HepG2 (cell line): Measurements from ENCODE around the gene H3-3A. TPM values are rescaled to one million over a fixed set of nuclear protein-coding genes. Genes with fewer than 3 reads are reported as not detected.

Source experiments
- AFF4 ChIP-seq: sonication (generic); formaldehyde crosslinking; IDR thresholded peaks from 2 replicates; pipeline ENCODE4 v1.4.0; 2020; ENCODE audit warnings: missing genetic modification reagents
- AHR ChIP-seq: IDR thresholded peaks from 2 replicates; pipeline ENCODE4 v1.6.1; 2018; ENCODE audit warnings: missing genetic modification reagents, missing compliant biosample characterization
- BORCS8-MEF2B ChIP-seq: sonication (generic); formaldehyde crosslinking; IDR thresholded peaks from 2 replicates; pipeline ENCODE4 v1.8.0; 2022; ENCODE audit warnings: mild to moderate bottlenecking, missing genetic modification reagents
- FIP1L1 ChIP-seq: fragments of 200-400 bp; formaldehyde crosslinking; IDR thresholded peaks from 2 replicates; pipeline ENCODE4 v1.6.1; 2018; ENCODE audit warnings: low read depth, mild to moderate bottlenecking, low read length, moderate library complexity, borderline replicate concordance; ENCODE audit not compliant: insufficient read depth
- HCFC1 ChIP-seq: fragments of 150-350 bp; IDR thresholded peaks from 2 replicates; pipeline ENCODE4 v1.6.1; 2014; ENCODE audit warnings: low read depth, low read length
- MXD4 ChIP-seq: IDR thresholded peaks from 2 replicates; pipeline ENCODE4 v1.6.1; 2016; ENCODE audit warnings: mild to moderate bottlenecking, missing biosample characterization, missing genetic modification reagents
- POGZ ChIP-seq: sonication (generic); formaldehyde crosslinking; IDR thresholded peaks from 2 replicates; pipeline ENCODE4 v1.4.0; 2020; ENCODE audit warnings: mild to moderate bottlenecking, missing genetic modification reagents
- STAT5B ChIP-seq: sonication (generic); formaldehyde crosslinking; IDR thresholded peaks from 2 replicates; pipeline ENCODE4 v1.4.0; 2020; ENCODE audit warnings: missing genetic modification reagents
- THAP7 ChIP-seq: sonication (generic); formaldehyde crosslinking; IDR thresholded peaks from 2 replicates; pipeline ENCODE4 v1.8.1; 2023; ENCODE audit warnings: mild to moderate bottlenecking, missing genetic modification reagents
- TSC22D2 ChIP-seq: sonication (generic); formaldehyde crosslinking; IDR thresholded peaks from 2 replicates; pipeline ENCODE4 v1.5.1; 2020; ENCODE audit warnings: missing genetic modification reagents, mild to moderate bottlenecking, borderline replicate concordance
- ZBTB25 ChIP-seq: IDR thresholded peaks from 2 replicates; pipeline ENCODE4 v1.6.1; 2018; ENCODE audit warnings: missing genetic modification reagents
- ZNF333 ChIP-seq: sonication (generic); formaldehyde crosslinking; IDR thresholded peaks from 2 replicates; pipeline ENCODE4 v1.4.0; 2020; ENCODE audit warnings: mild to moderate bottlenecking, missing genetic modification reagents, borderline replicate concordance
- ZNF768 ChIP-seq: sonication (generic); formaldehyde crosslinking; IDR thresholded peaks from 2 replicates; pipeline ENCODE4 v1.4.0; 2020; ENCODE audit warnings: missing genetic modification reagents
- ZNF776 ChIP-seq: sonication (generic); formaldehyde crosslinking; IDR thresholded peaks from 2 replicates; pipeline ENCODE4 v1.4.0; 2020; ENCODE audit warnings: mild to moderate bottlenecking, missing genetic modification reagents
- ZNF790 ChIP-seq: sonication (generic); formaldehyde crosslinking; IDR thresholded peaks from 2 replicates; pipeline ENCODE4 v1.8.0; 2022; ENCODE audit warnings: missing genetic modification reagents, mild to moderate bottlenecking, borderline replicate concordance
- ZNF850 ChIP-seq: sonication (generic); formaldehyde crosslinking; conservative IDR thresholded peaks from 2 replicates; pipeline ENCODE4 v1.9.0; 2021; ENCODE audit warnings: mild to moderate bottlenecking, missing genetic modification reagents
- polyA plus RNA-seq, 8 experiments: library from polyadenylated mRNA; depleted of rRNA in 3 of 8; stranded (reverse) in 7 of 8; unstranded in 1 of 8; fragments of >200 nt; fragmentation: Illumina TruSeq in 4 of 8; extraction: Trizol in 4 of 8; gene quantifications; 2 replicates each; pipeline versions ENCODE4 v1.2.1 to v1.2.3, GENCODE V29; 2011 to 2016; ENCODE audit warnings: low read depth in 4 of 8, missing spikeins in 1 of 8, mixed read lengths in 1 of 8; ENCODE audit not compliant: insufficient read depth in 1 of 8
- total RNA-seq, 5 experiments: library from RNA; depleted of rRNA; stranded (reverse); fragments of >200 nt; fragmentation: Illumina TruSeq; extraction: Trizol; gene quantifications; 2 replicates each; pipeline ENCODE4 v1.2.3, GENCODE V29; 2016; ENCODE audit warnings: low read depth in 1 of 5
- TF ChIP-seq, protein P1 (sequence below): sonication (generic); formaldehyde crosslinking; IDR thresholded peaks from 2 replicates; pipeline ENCODE4 v1.8.0; 2022; ENCODE audit warnings: mild to moderate bottlenecking, missing genetic modification reagents; ENCODE audit not compliant: insufficient replicate concordance
- TF ChIP-seq, protein P2 (sequence below): IDR thresholded peaks from 2 replicates; pipeline ENCODE4 v1.6.1; 2016; ENCODE audit warnings: low read depth, control low read depth
- TF ChIP-seq, protein P3 (sequence below): IDR thresholded peaks from 2 replicates; pipeline ENCODE4 v1.6.1; 2016; ENCODE audit warnings: mild to moderate bottlenecking

H3-3A gene
- total and polyA plus RNA-seq, 2 of the 13 experiments (the other 11 are each of a cell fraction or from before 2014, with no cell fraction given), result 221 to 320 TPM

GRCh38 chr1:226062558-226063223 is at the start of gene H3-3A (continued):
- TF ChIP-seq AFF4 (CRISPR knock-in tag), result no peak
- TF ChIP-seq ZNF768 (CRISPR knock-in tag), result peak; percentile 39
- TF ChIP-seq ZBTB25 (CRISPR knock-in tag), result no peak; the same call in 1 of the 2 replicates
- no peak for TF ChIP-seq TSC22D2 (CRISPR knock-in tag)
- peak; percentile 67; the same call in 1 of the 2 replicates for TF ChIP-seq BORCS8-MEF2B (CRISPR knock-in tag)
- no peak for TF ChIP-seq FIP1L1
- no peak for TF ChIP-seq ZNF790 (CRISPR knock-in tag)
- TF ChIP-seq POGZ (CRISPR knock-in tag), result peak; percentile 55; the same call in 1 of the 2 replicates
- TF ChIP-seq AHR (CRISPR knock-in tag), result no peak
- TF ChIP-seq, protein P1, sequence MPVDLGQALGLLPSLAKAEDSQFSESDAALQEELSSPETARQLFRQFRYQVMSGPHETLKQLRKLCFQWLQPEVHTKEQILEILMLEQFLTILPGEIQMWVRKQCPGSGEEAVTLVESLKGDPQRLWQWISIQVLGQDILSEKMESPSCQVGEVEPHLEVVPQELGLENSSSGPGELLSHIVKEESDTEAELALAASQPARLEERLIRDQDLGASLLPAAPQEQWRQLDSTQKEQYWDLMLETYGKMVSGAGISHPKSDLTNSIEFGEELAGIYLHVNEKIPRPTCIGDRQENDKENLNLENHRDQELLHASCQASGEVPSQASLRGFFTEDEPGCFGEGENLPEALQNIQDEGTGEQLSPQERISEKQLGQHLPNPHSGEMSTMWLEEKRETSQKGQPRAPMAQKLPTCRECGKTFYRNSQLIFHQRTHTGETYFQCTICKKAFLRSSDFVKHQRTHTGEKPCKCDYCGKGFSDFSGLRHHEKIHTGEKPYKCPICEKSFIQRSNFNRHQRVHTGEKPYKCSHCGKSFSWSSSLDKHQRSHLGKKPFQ (CRISPR knock-in tag), result no peak
- no peak for TF ChIP-seq THAP7
- TF ChIP-seq ZNF333, result no peak
- TF ChIP-seq HCFC1, result no peak
- TF ChIP-seq, protein P2, sequence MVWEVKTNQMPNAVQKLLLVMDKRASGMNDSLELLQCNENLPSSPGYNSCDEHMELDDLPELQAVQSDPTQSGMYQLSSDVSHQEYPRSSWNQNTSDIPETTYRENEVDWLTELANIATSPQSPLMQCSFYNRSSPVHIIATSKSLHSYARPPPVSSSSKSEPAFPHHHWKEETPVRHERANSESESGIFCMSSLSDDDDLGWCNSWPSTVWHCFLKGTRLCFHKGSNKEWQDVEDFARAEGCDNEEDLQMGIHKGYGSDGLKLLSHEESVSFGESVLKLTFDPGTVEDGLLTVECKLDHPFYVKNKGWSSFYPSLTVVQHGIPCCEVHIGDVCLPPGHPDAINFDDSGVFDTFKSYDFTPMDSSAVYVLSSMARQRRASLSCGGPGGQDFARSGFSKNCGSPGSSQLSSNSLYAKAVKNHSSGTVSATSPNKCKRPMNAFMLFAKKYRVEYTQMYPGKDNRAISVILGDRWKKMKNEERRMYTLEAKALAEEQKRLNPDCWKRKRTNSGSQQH (CRISPR knock-in tag), result peak; percentile 45; the same call in 1 of the 2 replicates
- TF ChIP-seq, protein P3, sequence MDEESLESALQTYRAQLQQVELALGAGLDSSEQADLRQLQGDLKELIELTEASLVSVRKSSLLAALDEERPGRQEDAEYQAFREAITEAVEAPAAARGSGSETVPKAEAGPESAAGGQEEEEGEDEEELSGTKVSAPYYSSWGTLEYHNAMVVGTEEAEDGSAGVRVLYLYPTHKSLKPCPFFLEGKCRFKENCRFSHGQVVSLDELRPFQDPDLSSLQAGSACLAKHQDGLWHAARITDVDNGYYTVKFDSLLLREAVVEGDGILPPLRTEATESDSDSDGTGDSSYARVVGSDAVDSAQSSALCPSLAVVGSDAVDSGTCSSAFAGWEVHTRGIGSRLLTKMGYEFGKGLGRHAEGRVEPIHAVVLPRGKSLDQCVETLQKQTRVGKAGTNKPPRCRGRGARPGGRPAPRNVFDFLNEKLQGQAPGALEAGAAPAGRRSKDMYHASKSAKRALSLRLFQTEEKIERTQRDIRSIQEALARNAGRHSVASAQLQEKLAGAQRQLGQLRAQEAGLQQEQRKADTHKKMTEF, result peak; percentile 61; the same call in 1 of the 2 replicates
- TF ChIP-seq MXD4 (CRISPR knock-in tag), result 0 out of 2 replicates have a peak, but pooled peaks have one; percentile 9
- TF ChIP-seq STAT5B (CRISPR knock-in tag), result no peak
- TF ChIP-seq ZNF776 (CRISPR knock-in tag), result 0 out of 2 replicates have a peak, but pooled peaks have one; percentile 18
- TF ChIP-seq ZNF850 (CRISPR knock-in tag), result no peak
